ENCODE results near the gene S100A1. TPM values are rescaled to one million over a fixed set of nuclear protein-coding genes. Genes with fewer than 3 reads are reported as not detected.

Gene S100A1
- total and polyA plus RNA-seq, 10 of the 15 experiments (the other 5 are each of a cell fraction or from before 2014, with no cell fraction given): 0.13 to 0.29 TPM; not detected in 8

DNA sequence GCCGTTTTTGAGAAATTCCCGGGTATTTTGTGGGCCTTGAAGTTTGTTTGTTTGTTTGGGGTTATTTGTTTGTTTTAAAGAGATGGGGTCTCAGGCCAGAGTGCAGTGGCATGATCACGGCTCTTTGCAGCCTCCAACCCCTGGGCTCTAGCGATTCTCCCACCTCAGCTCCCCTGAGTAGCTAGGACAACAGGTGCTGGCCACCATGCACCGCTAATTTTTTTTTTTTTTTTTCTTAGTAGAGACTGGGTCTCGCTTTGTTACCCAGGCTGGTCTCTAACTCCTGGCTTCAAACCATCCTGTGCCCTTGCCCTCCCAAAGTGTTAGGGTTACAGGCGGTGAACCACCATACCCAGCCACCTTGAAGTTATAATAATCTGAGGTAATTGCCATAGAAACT lies 7.6 kb downstream of the S100A1 start:
- ChIA-PET RAD21 (ENCODE audit: unreplicated experiment) (interaction anchor here (2.3 kb wide), 1 partner anchor 351 kb away, joined by 9 read pairs; the partner anchor contains the start of gene RAB13), CTCF (interaction anchor here (0.7 to 2.7 kb wide), 5 partner anchors 17 to 351 kb away, joined by 5 to 11 read pairs (median 7); partner anchors contain the start of gene RAB13), POLR2A (interaction anchor here (0.5 to 1.5 kb wide), 4 partner anchors 123 to 327 kb away, joined by 3 to 5 read pairs (median 4); partner anchors contain the start of gene SLC39A1), SMC1A (ENCODE audit: uncharacterized antibody, unreplicated experiment) (interaction anchor here (1.6 to 3.0 kb wide), 3 partner anchors 8 to 64 kb away, joined by 4 to 29 read pairs (median 13); no protein-coding TSS in a partner anchor)
- no peak overlapping the region for H2AFZ ChIP-seq (ENCODE audit: control insufficient read depth, low read depth, low read length)
- 63% methylated on average over 7 of the region's 7 CpGs for WGBS (ENCODE audit: insufficient coverage, insufficient replicate concordance, low lambda C conversion rate, missing lambda C conversion rate)
- peak overlapping the region; percentile 97; the same call in 1 of the 2 replicates for H3K9ac ChIP-seq (ENCODE audit: control insufficient read depth, insufficient read depth, low read length)
- TF ChIP-seq RBBP5 (conservative IDR thresholded peaks at IDR 0.05) (no peak), CBX3 (IDR thresholded peaks at IDR 0.05; ENCODE audit: borderline replicate concordance, low read depth) (no peak), POU2F2 (IDR thresholded peaks at IDR 0.05; ENCODE audit: borderline replicate concordance, low read depth, low read length) (no peak), HDGF (IDR thresholded peaks at IDR 0.05) (no peak), SMC3 (IDR thresholded peaks at IDR 0.05; ENCODE audit: borderline replicate concordance, low read length) (no peak), DPF2 (IDR thresholded peaks at IDR 0.05) (no peak), EZH2 (IDR thresholded peaks at IDR 0.05; ENCODE audit: borderline replicate concordance, control insufficient read depth, low read depth, low read length) (no peak), BRCA1 (IDR thresholded peaks at IDR 0.05; ENCODE audit: low read depth, low read length) (no peak), TCF7 (IDR thresholded peaks at IDR 0.05; ENCODE audit: borderline replicate concordance) (no peak), RCOR1 (conservative IDR thresholded peaks at IDR 0.05; ENCODE audit: low read depth, low read length) (no peak), WRNIP1 (IDR thresholded peaks at IDR 0.05; ENCODE audit: borderline replicate concordance, low read depth, low read length) (no peak), BCL11A (IDR thresholded peaks at IDR 0.05; ENCODE audit: low read depth, low read length) (no peak)
- TF ChIP-seq, protein P1, sequence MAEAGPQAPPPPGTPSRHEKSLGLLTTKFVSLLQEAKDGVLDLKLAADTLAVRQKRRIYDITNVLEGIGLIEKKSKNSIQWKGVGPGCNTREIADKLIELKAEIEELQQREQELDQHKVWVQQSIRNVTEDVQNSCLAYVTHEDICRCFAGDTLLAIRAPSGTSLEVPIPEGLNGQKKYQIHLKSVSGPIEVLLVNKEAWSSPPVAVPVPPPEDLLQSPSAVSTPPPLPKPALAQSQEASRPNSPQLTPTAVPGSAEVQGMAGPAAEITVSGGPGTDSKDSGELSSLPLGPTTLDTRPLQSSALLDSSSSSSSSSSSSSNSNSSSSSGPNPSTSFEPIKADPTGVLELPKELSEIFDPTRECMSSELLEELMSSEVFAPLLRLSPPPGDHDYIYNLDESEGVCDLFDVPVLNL (IDR thresholded peaks at IDR 0.05; ENCODE audit: low read depth, low read length): no peak
- TF ChIP-seq, protein P2, sequence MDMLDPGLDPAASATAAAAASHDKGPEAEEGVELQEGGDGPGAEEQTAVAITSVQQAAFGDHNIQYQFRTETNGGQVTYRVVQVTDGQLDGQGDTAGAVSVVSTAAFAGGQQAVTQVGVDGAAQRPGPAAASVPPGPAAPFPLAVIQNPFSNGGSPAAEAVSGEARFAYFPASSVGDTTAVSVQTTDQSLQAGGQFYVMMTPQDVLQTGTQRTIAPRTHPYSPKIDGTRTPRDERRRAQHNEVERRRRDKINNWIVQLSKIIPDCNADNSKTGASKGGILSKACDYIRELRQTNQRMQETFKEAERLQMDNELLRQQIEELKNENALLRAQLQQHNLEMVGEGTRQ (IDR thresholded peaks at IDR 0.05; ENCODE audit: borderline replicate concordance, low read depth, low read length): no peak
- TF ChIP-seq, protein P3, sequence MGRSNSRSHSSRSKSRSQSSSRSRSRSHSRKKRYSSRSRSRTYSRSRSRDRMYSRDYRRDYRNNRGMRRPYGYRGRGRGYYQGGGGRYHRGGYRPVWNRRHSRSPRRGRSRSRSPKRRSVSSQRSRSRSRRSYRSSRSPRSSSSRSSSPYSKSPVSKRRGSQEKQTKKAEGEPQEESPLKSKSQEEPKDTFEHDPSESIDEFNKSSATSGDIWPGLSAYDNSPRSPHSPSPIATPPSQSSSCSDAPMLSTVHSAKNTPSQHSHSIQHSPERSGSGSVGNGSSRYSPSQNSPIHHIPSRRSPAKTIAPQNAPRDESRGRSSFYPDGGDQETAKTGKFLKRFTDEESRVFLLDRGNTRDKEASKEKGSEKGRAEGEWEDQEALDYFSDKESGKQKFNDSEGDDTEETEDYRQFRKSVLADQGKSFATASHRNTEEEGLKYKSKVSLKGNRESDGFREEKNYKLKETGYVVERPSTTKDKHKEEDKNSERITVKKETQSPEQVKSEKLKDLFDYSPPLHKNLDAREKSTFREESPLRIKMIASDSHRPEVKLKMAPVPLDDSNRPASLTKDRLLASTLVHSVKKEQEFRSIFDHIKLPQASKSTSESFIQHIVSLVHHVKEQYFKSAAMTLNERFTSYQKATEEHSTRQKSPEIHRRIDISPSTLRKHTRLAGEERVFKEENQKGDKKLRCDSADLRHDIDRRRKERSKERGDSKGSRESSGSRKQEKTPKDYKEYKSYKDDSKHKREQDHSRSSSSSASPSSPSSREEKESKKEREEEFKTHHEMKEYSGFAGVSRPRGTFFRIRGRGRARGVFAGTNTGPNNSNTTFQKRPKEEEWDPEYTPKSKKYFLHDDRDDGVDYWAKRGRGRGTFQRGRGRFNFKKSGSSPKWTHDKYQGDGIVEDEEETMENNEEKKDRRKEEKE (IDR thresholded peaks at IDR 0.05): no peak
- no peaks in the 10 kb centered on the region for H4K20me1 ChIP-seq (ENCODE audit: control insufficient read depth, insufficient read depth)
- no peaks in the 10 kb centered on the region for H3K27me3 ChIP-seq (replicated peaks in 1 of 2; ENCODE audit: control insufficient read depth in 2 of 2, insufficient read depth in 2 of 2, low read length in 1 of 2)
- H3K79me2 ChIP-seq (ENCODE audit: control insufficient read depth, insufficient read depth, low read length): peaks cover 33% of the 10 kb centered on the region
- intact Hi-C loops (cut with micrococcal nuclease; ENCODE audit: unreplicated experiment): loop anchor here (2.0 kb wide), 1 partner anchor 35 kb away; the partner anchor contains the start of gene ILF2
- FAIRE-seq (no peak), ATAC-seq (no peak), DNase-seq (ENCODE audit: low read depth, low spot score) (no peak)
- H3K9me3 ChIP-seq (replicated peaks; ENCODE audit: control insufficient read depth, insufficient read depth, low read length): no peaks in the 10 kb centered on the region
- H3K36me3 ChIP-seq (ENCODE audit: control insufficient read depth in 2 of 2, insufficient read depth in 2 of 2, low read length in 1 of 2): peaks cover 4 to 28% of the 10 kb centered on the region in 2 experiments
- peak overlapping the region; percentile 89 for H3K4me3 ChIP-seq
- in situ Hi-C loops (cut with MboI): no loop called here
- peak overlapping the region; percentile 46; the same call in 1 of the 2 replicates for H3K4me2 ChIP-seq (ENCODE audit: control insufficient read depth, insufficient read depth)
- peaks cover 6% of the 10 kb centered on the region for H3K4me1 ChIP-seq (ENCODE audit: control insufficient read depth, insufficient read depth, low read length)
- BruUV-seq (replicated peaks): no TSS peak
- H3K27ac ChIP-seq (ENCODE audit: control insufficient read depth, insufficient read depth): no peak overlapping the region
